ENCODE data around the gene ZNF557. TPM values are rescaled to one million over a fixed set of nuclear protein-coding genes. Genes with fewer than 3 reads are reported as not detected.
"Not testable (repeated sequence)": the region's sequence is repeated elsewhere in the genome, so short reads cannot be mapped to it uniquely, and the experiment has no call there.

The ZNF557 gene
- total RNA-seq: 10 to 100 TPM; 14.0 to 17.3 TPM

- Mint-ChIP-seq H3K4me1 (ENCODE audit: low read depth in 2 of 2) (peaks cover 11 to 12% of the 10 kb centered on the region in 2 donors), H3K27me3 (no peaks in the 10 kb centered on the region), H3K9me3 (no peaks in the 10 kb centered on the region), H3K4me3 (peak within 1 kb of the TSS; percentile 91), H3K36me3 (peaks cover 11% of the 10 kb centered on the region), H3K27ac (peak within 1 kb of the TSS; percentile 93 to 97)
- peak; percentile 99 to 100 for ATAC-seq
- DNase-seq (ENCODE audit: low spot score): peak; percentile 99
Observed at GRCh38 chr19:7069042-7069903, at the start of gene ZNF557. TSS of gene ZNF557 (plus strand) at chr19:7069703. CDS start at chr19:7075075, 5,372 bp downstream.

- not testable (repeated sequence) for H3K4me1 Mint-ChIP-seq (ENCODE audit: low read depth in 2 of 2); H3K36me3 Mint-ChIP-seq; H3K27ac Mint-ChIP-seq; DNase-seq (ENCODE audit: low spot score); ATAC-seq; H3K27me3 Mint-ChIP-seq; H3K4me3 Mint-ChIP-seq; H3K9me3 Mint-ChIP-seq
Observed at GRCh38 chr19:7021331-7021730, 48.2 kb upstream of the ZNF557 start, which contains the start of gene MBD3L2B. TSS of gene MBD3L2B (minus strand) at chr19:7021431. CDS start at chr19:7021397, 34 bp downstream.

GRCh38 chr19:7028790-7029189 lies 40.7 kb upstream of the ZNF557 start:
- H3K4me3 Mint-ChIP-seq; DNase-seq (ENCODE audit: low spot score); H3K9me3 Mint-ChIP-seq; H3K36me3 Mint-ChIP-seq; H3K27ac Mint-ChIP-seq; H3K27me3 Mint-ChIP-seq; ATAC-seq; H3K4me1 Mint-ChIP-seq (ENCODE audit: low read depth in 2 of 2): not testable (repeated sequence)

GRCh38 chr19:7030278-7030677 lies 39.2 kb upstream of the ZNF557 start, which contains the start of gene MBD3L5:
TSS of gene MBD3L5 (plus strand) at chr19:7030578. CDS start at chr19:7030612, 34 bp downstream.
- H3K4me1 Mint-ChIP-seq (ENCODE audit: low read depth in 2 of 2); H3K9me3 Mint-ChIP-seq; ATAC-seq; H3K36me3 Mint-ChIP-seq; H3K4me3 Mint-ChIP-seq; DNase-seq (ENCODE audit: low spot score); H3K27ac Mint-ChIP-seq; H3K27me3 Mint-ChIP-seq: not testable (repeated sequence)

- not testable (repeated sequence) for H3K36me3 Mint-ChIP-seq; H3K27me3 Mint-ChIP-seq; H3K9me3 Mint-ChIP-seq; H3K4me1 Mint-ChIP-seq (ENCODE audit: low read depth in 2 of 2); H3K4me3 Mint-ChIP-seq; ATAC-seq; DNase-seq (ENCODE audit: low spot score); H3K27ac Mint-ChIP-seq
Observed at GRCh38 chr19:7040079-7040478, 29.4 kb upstream of the ZNF557 start, which contains the start of gene MBD3L4. TSS of gene MBD3L4 (minus strand) at chr19:7040179. CDS start at chr19:7040144, 35 bp downstream.

- not testable (repeated sequence) for H3K9me3 Mint-ChIP-seq; DNase-seq (ENCODE audit: low spot score)
Observed at GRCh38 chr19:7041563-7041962, 27.9 kb upstream of the ZNF557 start.

GRCh38 chr19:7049021-7049420 lies 20.5 kb upstream of the ZNF557 start, which contains the start of gene MBD3L2:
TSS of gene MBD3L2 (plus strand) at chr19:7049321. CDS start at chr19:7049374, 53 bp downstream.
- not testable (repeated sequence) for H3K4me3 Mint-ChIP-seq; H3K27me3 Mint-ChIP-seq; H3K9me3 Mint-ChIP-seq; H3K4me1 Mint-ChIP-seq (ENCODE audit: low read depth in 2 of 2); ATAC-seq; DNase-seq (ENCODE audit: low spot score); H3K36me3 Mint-ChIP-seq; H3K27ac Mint-ChIP-seq

More at GRCh38 chr19:7041563-7041962, 27.9 kb upstream of the ZNF557 start:
- not testable (repeated sequence) for H3K27me3 Mint-ChIP-seq; H3K4me3 Mint-ChIP-seq; ATAC-seq; H3K4me1 Mint-ChIP-seq (ENCODE audit: low read depth in 2 of 2); H3K36me3 Mint-ChIP-seq; H3K27ac Mint-ChIP-seq

- not testable (repeated sequence) for DNase-seq (ENCODE audit: low spot score); H3K9me3 Mint-ChIP-seq; H3K36me3 Mint-ChIP-seq; H3K4me3 Mint-ChIP-seq; H3K27me3 Mint-ChIP-seq; H3K4me1 Mint-ChIP-seq (ENCODE audit: low read depth in 2 of 2); ATAC-seq; H3K27ac Mint-ChIP-seq
Observed at GRCh38 chr19:7051421-7051820, 18.1 kb upstream of the ZNF557 start.

- not testable (repeated sequence) for DNase-seq (ENCODE audit: low spot score); H3K27me3 Mint-ChIP-seq; H3K4me3 Mint-ChIP-seq
Observed at GRCh38 chr19:7052896-7053295, 16.6 kb upstream of the ZNF557 start.

GRCh38 chr19:7054635-7055368 lies 14.7 kb upstream of the ZNF557 start:
- not testable (repeated sequence) for H3K4me3 Mint-ChIP-seq; H3K36me3 Mint-ChIP-seq; ATAC-seq; H3K27ac Mint-ChIP-seq; H3K4me1 Mint-ChIP-seq (ENCODE audit: low read depth in 2 of 2); H3K9me3 Mint-ChIP-seq; DNase-seq (ENCODE audit: low spot score); H3K27me3 Mint-ChIP-seq

More at GRCh38 chr19:7052896-7053295, 16.6 kb upstream of the ZNF557 start:
- not testable (repeated sequence) for H3K27ac Mint-ChIP-seq; H3K36me3 Mint-ChIP-seq; ATAC-seq; H3K9me3 Mint-ChIP-seq; H3K4me1 Mint-ChIP-seq (ENCODE audit: low read depth in 2 of 2)

- not testable (repeated sequence) for H3K4me1 Mint-ChIP-seq (ENCODE audit: low read depth in 2 of 2); H3K36me3 Mint-ChIP-seq; ATAC-seq; H3K27me3 Mint-ChIP-seq; DNase-seq (ENCODE audit: low spot score); H3K4me3 Mint-ChIP-seq; H3K9me3 Mint-ChIP-seq; H3K27ac Mint-ChIP-seq
Observed at GRCh38 chr19:7055679-7056078, 13.8 kb upstream of the ZNF557 start.

GRCh38 chr19:7056371-7056770 lies 13.1 kb upstream of the ZNF557 start:
- not testable (repeated sequence) for ATAC-seq; H3K4me3 Mint-ChIP-seq; H3K27me3 Mint-ChIP-seq; H3K9me3 Mint-ChIP-seq; H3K36me3 Mint-ChIP-seq; H3K27ac Mint-ChIP-seq; DNase-seq (ENCODE audit: low spot score); H3K4me1 Mint-ChIP-seq (ENCODE audit: low read depth in 2 of 2)

GRCh38 chr19:7058576-7058975 lies 10.9 kb upstream of the ZNF557 start, which contains the start of gene MBD3L3:
TSS of gene MBD3L3 (minus strand) at chr19:7058676. CDS start at chr19:7058605, 71 bp downstream.
- H3K27me3 Mint-ChIP-seq; H3K27ac Mint-ChIP-seq; DNase-seq (ENCODE audit: low spot score); ATAC-seq; H3K4me3 Mint-ChIP-seq; H3K4me1 Mint-ChIP-seq (ENCODE audit: low read depth in 2 of 2); H3K36me3 Mint-ChIP-seq; H3K9me3 Mint-ChIP-seq: not testable (repeated sequence)

- not testable (repeated sequence) for H3K9me3 Mint-ChIP-seq; H3K27me3 Mint-ChIP-seq; H3K36me3 Mint-ChIP-seq; H3K27ac Mint-ChIP-seq; H3K4me3 Mint-ChIP-seq; DNase-seq (ENCODE audit: low spot score); H3K4me1 Mint-ChIP-seq (ENCODE audit: low read depth in 2 of 2); ATAC-seq
Observed at GRCh38 chr19:7059977-7060376, 9.5 kb upstream of the ZNF557 start.
